SH-SY5Y (cell line): ENCODE measurements around the gene OTOGL.

Experiments
- GATA2 ChIP-seq: IDR thresholded peaks from 2 replicates; pipeline ENCODE4 v1.6.1; 2011; ENCODE audit warnings: mild to moderate bottlenecking, low read depth, low read length
- GATA3 ChIP-seq: IDR thresholded peaks from 2 replicates; pipeline ENCODE4 v1.6.1; 2011; ENCODE audit warnings: low read depth, mild to moderate bottlenecking, low read length, moderate library complexity

DNA sequence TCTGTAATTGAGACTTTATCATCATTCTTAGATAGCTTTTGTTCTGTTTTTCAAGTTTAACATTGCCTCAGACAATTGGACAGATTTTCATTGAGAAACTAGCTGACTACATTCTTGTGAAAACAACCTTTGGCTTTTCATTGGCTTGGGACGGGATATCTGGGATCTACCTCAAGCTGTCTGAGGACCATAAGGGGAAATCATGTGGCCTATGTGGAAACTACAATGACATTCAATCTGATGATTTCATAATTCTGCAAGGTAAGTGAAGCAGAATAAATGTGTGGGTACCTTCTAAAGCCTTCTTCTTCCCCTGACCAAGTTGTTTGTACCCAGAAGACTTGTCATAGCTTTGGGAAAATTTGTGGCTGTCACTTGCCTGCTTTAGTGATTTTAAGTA lies 133.5 kb downstream of the OTOGL start:
- TF ChIP-seq GATA2 (no peak), GATA3 (no peak)
